A549 (cell line): Measurements from ENCODE around the gene IFT27. TPM values are rescaled to one million over a fixed set of nuclear protein-coding genes. Genes with fewer than 3 reads are reported as not detected.

Experiments
- ATAC-seq, 2 experiments: fragments of 200-7000 bp in 1 of 2; fragments of >200 bp in 1 of 2; cut with Nextera tagmentation in 1 of 2; cut with Tn5 transposase in 1 of 2; 3 replicates each; pipeline versions ENCODE4 v1.8.0 to v1.9.1; 2018 to 2020; ENCODE audit warnings: mild to moderate bottlenecking in 1 of 2, moderate library complexity in 1 of 2
- CTCF ChIA-PET: fragments of 300-600 bp; sonication (Branson Sonifier 250); formaldehyde crosslinking; extraction: SDS; loops from one replicate; lab custom pipeline; 2021; ENCODE audit warnings: antibody characterized with exemption, inconsistent platforms; lab: Yijun Ruan, JAX
- POLR2A ChIA-PET: fragments of 350-600 bp; formaldehyde crosslinking; extraction: SDS; loops from one replicate; lab custom pipeline; 2021; ENCODE audit warnings: antibody characterized with exemption, inconsistent platforms; lab: Yijun Ruan, JAX
- DNase-seq, 2 experiments: peaks; one replicate each; pipeline versions ENCODE4 v3.0.0 to v3.0.0-alpha.2; 2011 to 2016; ENCODE audit warnings: low read depth in 1 of 2, low spot score in 1 of 2
- FAIRE-seq: peaks from 2 replicates; lab custom pipeline; 2011; peaks lifted over from hg19 to GRCh38; lab: Jason Lieb, UNC
- H3K27ac ChIP-seq, 2 experiments: fragments of >200 bp; sonication (Bioruptor Twin); formaldehyde crosslinking; 3 replicates each; pipeline ENCODE4 v1.5.1; 2016 to 2017
- H3K4me1 ChIP-seq: fragments of >200 bp; sonication (Bioruptor Twin); formaldehyde crosslinking; 3 replicates; pipeline ENCODE4 v1.6.1; 2016
- H3K4me2 ChIP-seq: fragments of >200 bp; sonication (Bioruptor Twin); formaldehyde crosslinking; 3 replicates; pipeline ENCODE4 v1.6.1; 2016
- H3K4me3 ChIP-seq: fragments of >200 bp; sonication (Bioruptor Twin); formaldehyde crosslinking; 3 replicates; pipeline ENCODE4 v1.5.1; 2016
- H3K9me3 ChIP-seq: fragments of >200 bp; sonication (Bioruptor Twin); formaldehyde crosslinking; 3 replicates; pipeline ENCODE4 v1.6.1; 2016
- BCL3 ChIP-seq: fragments of >200 bp; sonication (Bioruptor Twin); formaldehyde crosslinking; IDR thresholded peaks from 3 replicates; pipeline ENCODE4 v1.6.1; 2016
- CEBPB ChIP-seq, 2 experiments: fragments of >200 bp in 1 of 2; sonication (Bioruptor Twin) in 1 of 2; formaldehyde crosslinking in 1 of 2; IDR thresholded peaks; 2 replicates each; pipeline ENCODE4 v1.6.1; 2012 to 2016
- CTCF ChIP-seq: fragments of >200 bp; sonication (Bioruptor Twin); formaldehyde crosslinking; IDR thresholded peaks from 3 replicates; pipeline ENCODE4 v1.5.1; 2016
- EHMT2 ChIP-seq: fragments of 200-600 bp; sonication (generic); IDR thresholded peaks from 2 replicates; pipeline ENCODE4 v1.6.1; 2016; ENCODE audit warnings: antibody characterized with exemption, low read depth, mild to moderate bottlenecking, moderate library complexity
- HOXB13 ChIP-seq: fragments of 250-450 bp; sonication (Bioruptor Pico); IDR thresholded peaks from 2 replicates; pipeline ENCODE4 v1.5.0; 2020; ENCODE audit warnings: low read depth, mild to moderate bottlenecking, moderate library complexity
- NR3C1 ChIP-seq: fragments of >200 bp; sonication (Bioruptor Twin); formaldehyde crosslinking; IDR thresholded peaks from 3 replicates; pipeline ENCODE4 v1.6.1; 2017
- REST ChIP-seq: fragments of 200-600 bp; sonication (generic); IDR thresholded peaks from 2 replicates; pipeline ENCODE4 v1.6.1; 2016; ENCODE audit warnings: antibody characterized with exemption, mild to moderate bottlenecking, moderate library complexity
- RFX5 ChIP-seq: fragments of 450-650 bp; IDR thresholded peaks from 2 replicates; pipeline ENCODE4 v1.7.1; 2014; ENCODE audit warnings: antibody characterized with exemption, mild to moderate bottlenecking, moderate library complexity
- TFCP2L1 ChIP-seq: fragments of 250-450 bp; sonication (Bioruptor Pico); IDR thresholded peaks from 2 replicates; pipeline ENCODE4 v1.5.0; 2021; ENCODE audit warnings: mild to moderate bottlenecking
- USF2 ChIP-seq: fragments of 450-650 bp; IDR thresholded peaks from 2 replicates; pipeline ENCODE4 v1.6.1; 2014; ENCODE audit warnings: antibody characterized with exemption
- WGBS: methylation state at CpG from one replicate; pipeline ENCODE4 v1.1.6; 2017; ENCODE audit errors: missing lambda C conversion rate; 5-methylcytosine and 5-hydroxymethylcytosine counted together
- polyA plus RNA-seq, 4 experiments: library from polyadenylated mRNA; depleted of rRNA in 3 of 4; stranded (reverse); fragments of >200 nt; fragmentation: RNase III in 1 of 4; extraction: RNeasy Plus Mini Kit Qiagen cat#74134 plus additional on column Dnase treatment in 1 of 4; gene quantifications; 2 replicates in 3 of 4; 3 replicates in 1 of 4; pipeline ENCODE4 v1.2.3, GENCODE V29; 2011 to 2017

IFT27 gene
- polyA plus RNA-seq, 2 of the 4 experiments (the other 2 are of a cell fraction) = 17.5 to 24.6 TPM

GRCh38 chr22:36759481-36760159 lies 16.3 kb downstream of the IFT27 start:
- WGBS = 89% methylated on average over 19 of the region's 19 CpGs
- CTCF ChIA-PET = interaction anchor here (0.6 to 1.2 kb wide), 2 partner anchors 14 to 240 kb away, joined by 3 to 5 read pairs; no protein-coding TSS in a partner anchor

More at GRCh38 chr22:36759481-36760159, 16.3 kb downstream of the IFT27 start:
- no peak for ATAC-seq
- POLR2A ChIA-PET = no interaction called here
- no peaks in the 10 kb centered on the region for H3K4me1 ChIP-seq
- no peaks in the 10 kb centered on the region for H3K9me3 ChIP-seq
- TF ChIP-seq RFX5 = no peak
- no peak for TF ChIP-seq EHMT2
- TF ChIP-seq USF2 = no peak
- TF ChIP-seq CEBPB (IDR thresholded peaks at IDR 0.05) = no peak
- TF ChIP-seq BCL3 = no peak
- no peak for TF ChIP-seq NR3C1
- TF ChIP-seq REST = no peak
- no peak for TF ChIP-seq CTCF
- no peak for TF ChIP-seq TFCP2L1 (CRISPR knock-in tag)
- no peak for TF ChIP-seq HOXB13 (CRISPR knock-in tag)
- TF ChIP-seq, all 56 proteins: peak for 0
- FAIRE-seq = no peak
- no peak overlapping the region for H3K4me3 ChIP-seq
- H3K27ac ChIP-seq = no peak overlapping the region
- H3K4me2 ChIP-seq = no peak overlapping the region
- DNase-seq = no peak
